NB4 (cell line): ENCODE data around the gene CARD9.

ENCODE experiments used
- DNase-seq: peaks from one replicate; pipeline ENCODE4 v3.0.0; 2010; ENCODE audit warnings: low read depth
- H3K4me3 ChIP-seq: one replicate; pipeline ENCODE4 v1.5.1; 2011; ENCODE audit warnings: mild to moderate bottlenecking, low read depth, low read length, moderate library complexity
- CTCF ChIP-seq: IDR thresholded peaks from one replicate; pipeline ENCODE4 v1.5.1; 2012; ENCODE audit warnings: low read depth, low read length
- MAX ChIP-seq: IDR thresholded peaks from 2 replicates; pipeline ENCODE4 v1.6.1; 2011; ENCODE audit warnings: low read depth, low read length
- MYC ChIP-seq: IDR thresholded peaks from 2 replicates; pipeline ENCODE4 v1.6.1; 2011; ENCODE audit warnings: low read depth, low read length
- POLR2A ChIP-seq: IDR thresholded peaks from 2 replicates; pipeline ENCODE4 v1.6.1; 2011; ENCODE audit warnings: mild to moderate bottlenecking; ENCODE audit not compliant: insufficient read length; ENCODE audit errors: extremely low read depth

CARD9 gene

GRCh38 chr9:136333486-136333885, 40.0 kb downstream of the CARD9 start:
- no peak for DNase-seq
- H3K4me3 ChIP-seq: no peak overlapping the region
- TF ChIP-seq MYC: no peak
- TF ChIP-seq MAX: no peak
- no peak for TF ChIP-seq POLR2A
- no peak for TF ChIP-seq CTCF

- no peak overlapping the region for H3K4me3 ChIP-seq
- TF ChIP-seq POLR2A (no peak), MAX (no peak), CTCF (no peak), MYC (no peak)
- no peak for DNase-seq
Observed at GRCh38 chr9:136333045-136333444, 40.4 kb downstream of the CARD9 start.

- DNase-seq: no peak
- H3K4me3 ChIP-seq: no peak overlapping the region
- no peak for TF ChIP-seq CTCF
- TF ChIP-seq MAX: no peak
- no peak for TF ChIP-seq MYC
- no peak for TF ChIP-seq POLR2A
Observed at GRCh38 chr9:136332482-136332983, 40.9 kb downstream of the CARD9 start.

GRCh38 chr9:136331556-136332481, 41.6 kb downstream of the CARD9 start:
- no peak for DNase-seq
- H3K4me3 ChIP-seq: no peak overlapping the region
- TF ChIP-seq POLR2A (no peak), CTCF (no peak), MYC (no peak), MAX (no peak)

GRCh38 chr9:136331030-136331429, 42.4 kb downstream of the CARD9 start:
- TF ChIP-seq POLR2A: no peak
- no peak for TF ChIP-seq MYC
- no peak for TF ChIP-seq CTCF
- no peak for TF ChIP-seq MAX
- DNase-seq: no peak
- no peak overlapping the region for H3K4me3 ChIP-seq
